H1 (cell line): ENCODE results near the gene HTRA2. TPM values are rescaled to one million over a fixed set of nuclear protein-coding genes. Genes with fewer than 3 reads are reported as not detected.

Source experiments
- CEBPB ChIP-seq: IDR thresholded peaks from 2 replicates; pipeline ENCODE4 v1.6.1; 2012; ENCODE audit warnings: low read depth, low read length
- CREB1 ChIP-seq: IDR thresholded peaks from 2 replicates; pipeline ENCODE4 v1.6.1; 2012; ENCODE audit warnings: inconsistent platforms
- SIN3A ChIP-seq, 2 experiments: IDR thresholded peaks in 1 of 2; conservative IDR thresholded peaks in 1 of 2; 2 replicates each; pipeline ENCODE4 v1.6.1; 2011 to 2012; ENCODE audit warnings: low read length in 2 of 2, improper control_type of control experiment in 1 of 2, low read depth in 1 of 2, mild to moderate bottlenecking in 1 of 2
- polyA plus RNA-seq, 7 experiments: library from polyadenylated mRNA; depleted of rRNA in 3 of 7; stranded (reverse) in 5 of 7; unstranded in 2 of 7; fragments of >200 nt in 5 of 7; fragments of 200-250 nt in 2 of 7; gene quantifications; 1 replicate in 5 of 7; 2 replicates in 1 of 7; 4 replicates in 1 of 7; pipeline versions ENCODE4 v1.2.1 to v1.2.3, GENCODE V29; 2011 to 2013; ENCODE audit warnings: missing spikeins in 2 of 7, mixed read lengths in 2 of 7
- total RNA-seq: library from RNA; stranded (reverse); fragmentation: NEBNext Ultra II Directional; extraction: Animal tissue kit (Norgen Biotek cat#: 25700); gene quantifications from 2 replicates; pipeline ENCODE4 v1.2.1, GENCODE V29; 2021
- TF ChIP-seq, protein P1 (sequence below): fragments of 300-600 bp; sonication (generic); IDR thresholded peaks from 2 replicates; pipeline ENCODE4 v1.7.1; 2012; ENCODE audit warnings: low read length, moderate library complexity, mild to moderate bottlenecking, inconsistent platforms; ENCODE audit not compliant: insufficient replicate concordance

HTRA2 gene
- total and polyA plus RNA-seq, 2 of the 8 experiments (the other 6 are each of a cell fraction or from before 2014, with no cell fraction given): 21.6 to 37.6 TPM

DNA sequence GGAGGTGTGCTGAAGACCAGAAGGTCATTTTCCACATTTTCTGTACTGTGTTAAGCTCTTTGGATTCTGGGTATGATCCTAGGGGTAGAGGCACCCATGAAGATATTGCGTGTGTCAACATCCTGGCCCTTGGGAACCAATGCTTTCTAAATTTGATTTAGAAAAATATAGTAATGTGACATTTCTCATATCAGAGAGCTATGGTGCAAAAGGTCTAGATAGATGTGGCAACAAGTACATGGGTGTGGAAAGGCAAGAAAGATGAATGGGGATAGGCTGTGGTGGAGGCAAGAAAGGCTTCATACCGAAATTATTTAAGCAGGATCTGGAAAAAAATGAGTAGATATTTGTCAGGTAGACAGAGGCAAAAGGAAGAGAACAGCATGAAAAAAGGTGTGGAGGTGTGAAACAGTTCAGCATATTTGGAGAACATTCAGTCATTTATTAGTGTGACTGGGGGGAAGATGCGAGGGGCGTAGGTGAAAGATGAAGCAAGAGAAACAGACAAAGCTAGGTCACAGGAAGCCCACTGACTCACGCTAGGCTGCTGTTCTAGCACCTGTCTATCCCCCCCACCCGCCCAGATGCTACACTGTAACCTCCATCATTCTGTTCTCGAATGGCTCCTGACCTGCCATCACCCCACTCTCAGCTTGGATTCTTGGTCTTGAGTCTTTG lies 36.5 kb downstream of the HTRA2 start (continued):
- TF ChIP-seq, protein P1, sequence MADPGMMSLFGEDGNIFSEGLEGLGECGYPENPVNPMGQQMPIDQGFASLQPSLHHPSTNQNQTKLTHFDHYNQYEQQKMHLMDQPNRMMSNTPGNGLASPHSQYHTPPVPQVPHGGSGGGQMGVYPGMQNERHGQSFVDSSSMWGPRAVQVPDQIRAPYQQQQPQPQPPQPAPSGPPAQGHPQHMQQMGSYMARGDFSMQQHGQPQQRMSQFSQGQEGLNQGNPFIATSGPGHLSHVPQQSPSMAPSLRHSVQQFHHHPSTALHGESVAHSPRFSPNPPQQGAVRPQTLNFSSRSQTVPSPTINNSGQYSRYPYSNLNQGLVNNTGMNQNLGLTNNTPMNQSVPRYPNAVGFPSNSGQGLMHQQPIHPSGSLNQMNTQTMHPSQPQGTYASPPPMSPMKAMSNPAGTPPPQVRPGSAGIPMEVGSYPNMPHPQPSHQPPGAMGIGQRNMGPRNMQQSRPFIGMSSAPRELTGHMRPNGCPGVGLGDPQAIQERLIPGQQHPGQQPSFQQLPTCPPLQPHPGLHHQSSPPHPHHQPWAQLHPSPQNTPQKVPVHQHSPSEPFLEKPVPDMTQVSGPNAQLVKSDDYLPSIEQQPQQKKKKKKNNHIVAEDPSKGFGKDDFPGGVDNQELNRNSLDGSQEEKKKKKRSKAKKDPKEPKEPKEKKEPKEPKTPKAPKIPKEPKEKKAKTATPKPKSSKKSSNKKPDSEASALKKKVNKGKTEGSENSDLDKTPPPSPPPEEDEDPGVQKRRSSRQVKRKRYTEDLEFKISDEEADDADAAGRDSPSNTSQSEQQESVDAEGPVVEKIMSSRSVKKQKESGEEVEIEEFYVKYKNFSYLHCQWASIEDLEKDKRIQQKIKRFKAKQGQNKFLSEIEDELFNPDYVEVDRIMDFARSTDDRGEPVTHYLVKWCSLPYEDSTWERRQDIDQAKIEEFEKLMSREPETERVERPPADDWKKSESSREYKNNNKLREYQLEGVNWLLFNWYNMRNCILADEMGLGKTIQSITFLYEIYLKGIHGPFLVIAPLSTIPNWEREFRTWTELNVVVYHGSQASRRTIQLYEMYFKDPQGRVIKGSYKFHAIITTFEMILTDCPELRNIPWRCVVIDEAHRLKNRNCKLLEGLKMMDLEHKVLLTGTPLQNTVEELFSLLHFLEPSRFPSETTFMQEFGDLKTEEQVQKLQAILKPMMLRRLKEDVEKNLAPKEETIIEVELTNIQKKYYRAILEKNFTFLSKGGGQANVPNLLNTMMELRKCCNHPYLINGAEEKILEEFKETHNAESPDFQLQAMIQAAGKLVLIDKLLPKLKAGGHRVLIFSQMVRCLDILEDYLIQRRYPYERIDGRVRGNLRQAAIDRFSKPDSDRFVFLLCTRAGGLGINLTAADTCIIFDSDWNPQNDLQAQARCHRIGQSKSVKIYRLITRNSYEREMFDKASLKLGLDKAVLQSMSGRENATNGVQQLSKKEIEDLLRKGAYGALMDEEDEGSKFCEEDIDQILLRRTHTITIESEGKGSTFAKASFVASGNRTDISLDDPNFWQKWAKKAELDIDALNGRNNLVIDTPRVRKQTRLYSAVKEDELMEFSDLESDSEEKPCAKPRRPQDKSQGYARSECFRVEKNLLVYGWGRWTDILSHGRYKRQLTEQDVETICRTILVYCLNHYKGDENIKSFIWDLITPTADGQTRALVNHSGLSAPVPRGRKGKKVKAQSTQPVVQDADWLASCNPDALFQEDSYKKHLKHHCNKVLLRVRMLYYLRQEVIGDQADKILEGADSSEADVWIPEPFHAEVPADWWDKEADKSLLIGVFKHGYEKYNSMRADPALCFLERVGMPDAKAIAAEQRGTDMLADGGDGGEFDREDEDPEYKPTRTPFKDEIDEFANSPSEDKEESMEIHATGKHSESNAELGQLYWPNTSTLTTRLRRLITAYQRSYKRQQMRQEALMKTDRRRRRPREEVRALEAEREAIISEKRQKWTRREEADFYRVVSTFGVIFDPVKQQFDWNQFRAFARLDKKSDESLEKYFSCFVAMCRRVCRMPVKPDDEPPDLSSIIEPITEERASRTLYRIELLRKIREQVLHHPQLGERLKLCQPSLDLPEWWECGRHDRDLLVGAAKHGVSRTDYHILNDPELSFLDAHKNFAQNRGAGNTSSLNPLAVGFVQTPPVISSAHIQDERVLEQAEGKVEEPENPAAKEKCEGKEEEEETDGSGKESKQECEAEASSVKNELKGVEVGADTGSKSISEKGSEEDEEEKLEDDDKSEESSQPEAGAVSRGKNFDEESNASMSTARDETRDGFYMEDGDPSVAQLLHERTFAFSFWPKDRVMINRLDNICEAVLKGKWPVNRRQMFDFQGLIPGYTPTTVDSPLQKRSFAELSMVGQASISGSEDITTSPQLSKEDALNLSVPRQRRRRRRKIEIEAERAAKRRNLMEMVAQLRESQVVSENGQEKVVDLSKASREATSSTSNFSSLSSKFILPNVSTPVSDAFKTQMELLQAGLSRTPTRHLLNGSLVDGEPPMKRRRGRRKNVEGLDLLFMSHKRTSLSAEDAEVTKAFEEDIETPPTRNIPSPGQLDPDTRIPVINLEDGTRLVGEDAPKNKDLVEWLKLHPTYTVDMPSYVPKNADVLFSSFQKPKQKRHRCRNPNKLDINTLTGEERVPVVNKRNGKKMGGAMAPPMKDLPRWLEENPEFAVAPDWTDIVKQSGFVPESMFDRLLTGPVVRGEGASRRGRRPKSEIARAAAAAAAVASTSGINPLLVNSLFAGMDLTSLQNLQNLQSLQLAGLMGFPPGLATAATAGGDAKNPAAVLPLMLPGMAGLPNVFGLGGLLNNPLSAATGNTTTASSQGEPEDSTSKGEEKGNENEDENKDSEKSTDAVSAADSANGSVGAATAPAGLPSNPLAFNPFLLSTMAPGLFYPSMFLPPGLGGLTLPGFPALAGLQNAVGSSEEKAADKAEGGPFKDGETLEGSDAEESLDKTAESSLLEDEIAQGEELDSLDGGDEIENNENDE: no peak
- TF ChIP-seq CREB1 (no peak), CEBPB (no peak), SIN3A (conservative IDR thresholded peaks at IDR 0.05 in 1 of 2, IDR thresholded peaks at IDR 0.05 in 1 of 2; ENCODE audit: low read depth in 1 of 2, low read length in 2 of 2) (no peak)
